B cell (primary cell): ENCODE measurements around the gene ZDHHC14. TPM values are rescaled to one million over a fixed set of nuclear protein-coding genes. Genes with fewer than 3 reads are reported as not detected.

Experiments
- ATAC-seq: fragments of 200-7000 bp; cut with Tn5 transposase; one replicate; pipeline ENCODE4 v1.10.0; 2021; ENCODE audit warnings: low read depth, mild to moderate bottlenecking, moderate number of reproducible peaks, moderate library complexity
- CTCF ChIA-PET: fragments of 350-600 bp; sonication (Branson Sonifier 250); formaldehyde crosslinking; loops from one replicate; lab custom pipeline; 2021; ENCODE audit warnings: antibody characterized with exemption, inconsistent platforms; lab: Charles Lee
- POLR2A ChIA-PET: fragments of 350-600 bp; sonication (Branson Sonifier 250); formaldehyde crosslinking; loops from one replicate; lab custom pipeline; 2021; ENCODE audit warnings: antibody characterized with exemption; lab: Charles Lee
- DNase-seq: peaks from one replicate; pipeline ENCODE4 v3.0.0; 2013
- H2AFZ ChIP-seq: 2 replicates; pipeline ENCODE4 v1.6.1; 2012; ENCODE audit warnings: mild to moderate bottlenecking, low read depth, low read length; ENCODE audit not compliant: insufficient read depth, poor library complexity, severe bottlenecking
- H3K27ac ChIP-seq, 2 donors: 1 replicate in 1 of 2; 2 replicates in 1 of 2; pipeline ENCODE4 v1.5.1; 2012 to 2013; ENCODE audit warnings: low read length in 2 of 2, mild to moderate bottlenecking in 2 of 2, moderate library complexity in 1 of 2
- H3K27me3 ChIP-seq, 4 experiments: fragments of 200-600 bp in 1 of 4; sonication (generic) in 1 of 4; replicated peaks in 1 of 4; 1 replicate in 2 of 4; 2 replicates in 2 of 4; pipeline versions ENCODE4 v1.6.1 to v1.7.0; 2013 to 2016; ENCODE audit warnings: low read length in 3 of 4, mild to moderate bottlenecking in 2 of 4, mixed read lengths in 1 of 4, moderate library complexity in 1 of 4; ENCODE audit not compliant: insufficient read depth in 4 of 4, control insufficient read depth in 3 of 4; ENCODE audit errors: control extremely low read depth in 1 of 4
- H3K36me3 ChIP-seq, 2 experiments: replicated peaks in 1 of 2; 1 replicate in 1 of 2; 2 replicates in 1 of 2; pipeline versions ENCODE4 v1.6.1 to v1.7.1; 2013; ENCODE audit warnings: low read length in 1 of 2; ENCODE audit not compliant: insufficient read depth in 2 of 2, control insufficient read depth in 1 of 2; ENCODE audit errors: control extremely low read depth in 1 of 2, extremely low read depth in 1 of 2
- H3K4me1 ChIP-seq, 2 donors: fragments of 200-600 bp in 1 of 2; sonication (generic) in 1 of 2; 1 replicate in 1 of 2; 2 replicates in 1 of 2; pipeline versions ENCODE4 v1.5.1 to v1.6.1; 2013 to 2017; ENCODE audit warnings: low read length in 2 of 2; ENCODE audit not compliant: control insufficient read depth in 2 of 2, insufficient read depth in 2 of 2
- H3K4me2 ChIP-seq: replicated peaks from 2 replicates; pipeline ENCODE3; 2012; ENCODE audit warnings: mild to moderate bottlenecking, low read depth, low read length; ENCODE audit not compliant: poor library complexity, severe bottlenecking
- H3K4me3 ChIP-seq, 5 experiments: fragments of 200-600 bp in 1 of 5; sonication (generic) in 1 of 5; 1 replicate in 3 of 5; 2 replicates in 2 of 5; pipeline versions ENCODE4 v1.5.1 to v1.7.0; 2011 to 2016; ENCODE audit warnings: low read length in 4 of 5, mild to moderate bottlenecking in 4 of 5, low read depth in 2 of 5, control low read depth in 1 of 5, moderate library complexity in 1 of 5; ENCODE audit not compliant: insufficient read depth in 1 of 5; ENCODE audit errors: control extremely low read depth in 1 of 5, extremely low read depth in 1 of 5
- H3K79me2 ChIP-seq: fragments of 200-600 bp; sonication (generic); one replicate; pipeline ENCODE4 v1.6.0; 2016; ENCODE audit warnings: low read length; ENCODE audit not compliant: control insufficient read depth, insufficient read depth
- H3K9ac ChIP-seq: fragments of 200-600 bp; sonication (generic); 2 replicates; pipeline ENCODE4 v1.6.1; 2017; ENCODE audit warnings: mild to moderate bottlenecking, low read length, moderate library complexity
- H3K9me3 ChIP-seq, 3 donors: one replicate each; pipeline versions ENCODE4 v1.6.1 to v1.7.1; 2013; ENCODE audit warnings: low read length in 2 of 3; ENCODE audit not compliant: control insufficient read depth in 2 of 3, insufficient read depth in 1 of 3; ENCODE audit errors: control extremely low read depth in 1 of 3
- H4K20me1 ChIP-seq: 2 replicates; pipeline ENCODE4 v1.6.0; 2012; ENCODE audit warnings: mild to moderate bottlenecking, low read length; ENCODE audit not compliant: insufficient read depth, control insufficient read depth, poor library complexity, severe bottlenecking
- H3K27ac Mint-ChIP-seq: one replicate; pipeline ENCODE4 v1.8.0; 2021; ENCODE audit warnings: mixed read lengths
- H3K27me3 Mint-ChIP-seq: one replicate; pipeline ENCODE4 v1.8.0; 2021; ENCODE audit warnings: mixed read lengths
- H3K4me1 Mint-ChIP-seq: one replicate; pipeline ENCODE4 v1.8.0; 2021; ENCODE audit warnings: mixed read lengths
- H3K4me3 Mint-ChIP-seq: one replicate; pipeline ENCODE4 v1.8.0; 2021; ENCODE audit warnings: mixed read lengths
- H3K9me3 Mint-ChIP-seq: one replicate; pipeline ENCODE4 v1.8.0; 2022; ENCODE audit warnings: mixed read lengths; ENCODE audit not compliant: insufficient read depth
- CTCF ChIP-seq: fragments of 200-600 bp; IDR thresholded peaks from one replicate; pipeline ENCODE4 v1.8.0; 2022; ENCODE audit warnings: antibody characterized with exemption, mild to moderate bottlenecking
- EZH2 ChIP-seq: IDR thresholded peaks from 2 replicates; pipeline ENCODE4 v1.6.1; 2012; ENCODE audit warnings: borderline replicate concordance, low read depth, mild to moderate bottlenecking, moderate library complexity, low read length; ENCODE audit not compliant: insufficient read depth, poor library complexity, severe bottlenecking
- WGBS: methylation state at CpG from one replicate; pipeline ENCODE4 v1.1.5; 2013; ENCODE audit warnings: missing lambda C conversion rate; ENCODE audit not compliant: insufficient coverage; 5-methylcytosine and 5-hydroxymethylcytosine counted together
- intact Hi-C: fragments of 100-400 bp; cut with micrococcal nuclease; formaldehyde crosslinking; loops from one replicate; pipeline ENCODE4 v1.10.0; 2022
- polyA plus RNA-seq: library from polyadenylated mRNA; depleted of rRNA; stranded (reverse); fragments of >200 nt; gene quantifications from 2 replicates; pipeline ENCODE4 v1.2.3, GENCODE V29; 2012
- total RNA-seq, 2 donors: library from RNA; stranded (reverse); fragments of 120-200 nt in 1 of 2; gene quantifications; 1 replicate in 1 of 2; 2 replicates in 1 of 2; pipeline versions ENCODE4 v1.2.3 to v1.2.4, GENCODE V29; 2013 to 2022

Gene ZDHHC14
- total and polyA plus RNA-seq, 2 donors (not counting 1 experiment from before 2014, with no cell fraction given), result 8.8 to 50.4 TPM

DNA sequence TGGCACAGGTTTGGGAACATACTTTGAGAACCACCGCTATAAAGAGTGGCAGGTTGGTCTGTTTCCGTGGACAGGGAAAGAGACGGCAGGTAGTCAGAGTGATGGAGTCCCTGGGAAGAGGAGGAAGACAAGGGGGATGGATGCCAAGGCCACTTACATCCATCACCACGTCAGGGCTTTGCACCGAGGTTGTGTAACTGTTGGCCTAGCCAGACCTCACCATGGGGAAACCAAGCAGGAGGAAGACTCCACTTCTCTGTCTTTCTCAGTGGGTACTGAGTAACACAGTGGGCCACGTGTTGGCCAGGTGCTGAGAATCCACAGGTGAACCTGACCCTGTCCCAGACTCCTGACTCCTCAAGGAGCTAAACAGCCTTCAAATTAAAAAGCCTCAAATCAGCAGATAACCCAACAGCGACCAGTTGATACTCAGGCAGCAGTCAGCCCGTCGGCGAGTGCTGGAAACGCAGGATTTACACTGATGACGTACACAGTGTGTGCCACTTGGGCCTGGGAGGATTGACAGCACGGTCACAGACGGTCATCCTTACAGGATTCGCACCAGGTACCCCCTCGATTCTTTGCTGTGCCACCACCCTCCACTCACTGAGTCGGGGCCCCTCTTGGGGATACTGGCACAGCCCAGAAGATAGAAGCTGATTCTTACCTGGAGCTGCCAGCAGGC, 307.4 kb downstream of the ZDHHC14 start:
- no peaks in the 10 kb centered on the region for H3K4me1 ChIP-seq
- Mint-ChIP-seq H3K27ac (no peak overlapping the region), H3K27me3 (peaks cover 17% of the 10 kb centered on the region), H3K4me1 (no peaks in the 10 kb centered on the region), H3K4me3 (no peak overlapping the region), H3K9me3 (no peaks in the 10 kb centered on the region)
- POLR2A ChIA-PET, result no interaction called here
- no peaks in the 10 kb centered on the region for H3K79me2 ChIP-seq
- DNase-seq (no peak), ATAC-seq (no peak)
- no peaks in the 10 kb centered on the region for H3K9me3 ChIP-seq
- CTCF ChIA-PET, result no interaction called here
- no peak for TF ChIP-seq EZH2
- no peak for TF ChIP-seq CTCF
- H3K27ac ChIP-seq, result no peak overlapping the region
- H4K20me1 ChIP-seq, result no peaks in the 10 kb centered on the region
- no peak overlapping the region for H3K4me2 ChIP-seq
- no peak overlapping the region for H2AFZ ChIP-seq
- no peak overlapping the region for H3K4me3 ChIP-seq
- H3K27me3 ChIP-seq, result no peaks in the 10 kb centered on the region
- H3K36me3 ChIP-seq, result no peaks in the 10 kb centered on the region
- intact Hi-C loops, result no loop called here
- H3K9ac ChIP-seq, result no peak overlapping the region
- 87% methylated on average over 16 of the region's 17 CpGs for WGBS

DNA sequence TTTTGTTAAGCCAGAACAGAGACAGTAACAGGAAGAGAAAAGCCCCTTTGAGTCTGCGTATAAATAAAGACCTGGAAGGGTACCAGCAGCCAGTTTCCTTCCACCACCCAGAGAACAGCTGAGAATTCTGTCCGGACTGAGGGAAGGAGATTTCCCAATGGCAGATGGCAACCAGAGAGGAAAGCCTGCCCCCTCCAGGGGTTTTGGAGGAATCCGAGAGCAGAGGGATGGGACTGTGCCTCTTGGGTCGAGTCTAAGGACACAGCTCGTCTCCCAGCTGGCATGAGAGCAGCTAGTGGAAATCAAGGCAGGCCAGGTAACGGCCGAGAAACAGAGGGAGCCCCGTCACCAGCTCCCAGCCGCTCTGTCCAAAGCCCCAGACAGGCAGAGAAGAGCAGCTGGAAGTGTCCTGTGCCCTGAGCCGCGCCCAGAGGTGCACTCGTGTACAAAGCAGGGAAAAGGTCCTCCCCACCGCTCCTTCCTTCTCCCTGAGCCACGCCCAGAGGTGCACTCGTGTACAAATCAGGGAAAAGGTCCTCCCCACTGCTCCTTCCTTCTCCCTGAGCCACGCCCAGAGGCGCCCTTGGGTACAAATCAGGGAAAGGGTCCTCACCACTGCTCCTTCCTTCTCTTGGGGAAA, 308.1 kb downstream of the ZDHHC14 start:
- Histone ChIP-seq H3K36me3 (no peaks in the 10 kb centered on the region), H3K9ac (no peak overlapping the region), H3K9me3 (no peaks in the 10 kb centered on the region), H2AFZ (no peak overlapping the region), H3K4me3 (no peak overlapping the region), H3K4me1 (no peaks in the 10 kb centered on the region), H3K4me2 (no peak overlapping the region), H3K79me2 (no peaks in the 10 kb centered on the region), H4K20me1 (no peaks in the 10 kb centered on the region), H3K27me3 (no peaks in the 10 kb centered on the region), H3K27ac (no peak overlapping the region)
- H3K9me3 Mint-ChIP-seq, result no peaks in the 10 kb centered on the region
- no peak for TF ChIP-seq CTCF
- TF ChIP-seq EZH2, result no peak
- ChIA-PET CTCF (interaction anchor here (0.5 kb wide), 1 partner anchor 290 kb away, joined by 3 read pairs; no protein-coding TSS in a partner anchor), POLR2A (no interaction called here)
- ATAC-seq, result no peak
- WGBS, result 80% methylated on average over 11 of the region's 17 CpGs
- H3K27me3 Mint-ChIP-seq, result peaks cover 19% of the 10 kb centered on the region
- H3K4me3 Mint-ChIP-seq, result no peak overlapping the region
- no peak for DNase-seq
- intact Hi-C loops, result no loop called here
- no peak overlapping the region for H3K27ac Mint-ChIP-seq
- H3K4me1 Mint-ChIP-seq, result no peaks in the 10 kb centered on the region
